Lower leg skin (tissue), 3 donors: ENCODE measurements around the gene LMOD1.

ENCODE experiments used
- POLR2A ChIP-seq, 2 donors: fragments of 450-650 bp; IDR thresholded peaks; one replicate each; pipeline ENCODE4 v1.6.1; 2016 to 2017; ENCODE audit warnings: antibody characterized with exemption in 2 of 2, mild to moderate bottlenecking in 1 of 2, moderate library complexity in 1 of 2
- TF ChIP-seq, protein P1 (sequence below), 3 donors: fragments of 450-650 bp; IDR thresholded peaks; one replicate each; pipeline ENCODE4 v1.5.1; 2016; ENCODE audit warnings: antibody characterized with exemption in 3 of 3, mild to moderate bottlenecking in 3 of 3, moderate library complexity in 2 of 3

DNA sequence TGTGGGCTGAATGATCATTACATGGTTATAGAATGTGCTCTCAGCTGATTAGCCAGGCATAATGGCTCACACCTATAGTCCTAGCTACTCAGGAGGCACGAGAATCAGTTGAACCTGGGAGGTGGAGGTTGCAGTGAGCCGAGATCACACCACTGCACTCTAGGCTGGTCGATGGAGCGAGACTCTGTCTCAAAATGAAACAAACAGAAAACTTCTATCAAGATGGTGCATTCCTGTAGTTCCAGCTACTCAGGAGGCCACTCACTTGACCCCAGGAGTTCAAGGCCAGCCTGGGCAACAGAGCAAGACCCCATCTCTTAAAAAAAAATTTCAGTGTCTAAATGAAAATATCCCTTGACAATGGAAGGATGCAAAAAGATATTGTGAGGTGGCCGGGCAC lies 19.8 kb upstream of the LMOD1 start:
- TF ChIP-seq, protein P1, sequence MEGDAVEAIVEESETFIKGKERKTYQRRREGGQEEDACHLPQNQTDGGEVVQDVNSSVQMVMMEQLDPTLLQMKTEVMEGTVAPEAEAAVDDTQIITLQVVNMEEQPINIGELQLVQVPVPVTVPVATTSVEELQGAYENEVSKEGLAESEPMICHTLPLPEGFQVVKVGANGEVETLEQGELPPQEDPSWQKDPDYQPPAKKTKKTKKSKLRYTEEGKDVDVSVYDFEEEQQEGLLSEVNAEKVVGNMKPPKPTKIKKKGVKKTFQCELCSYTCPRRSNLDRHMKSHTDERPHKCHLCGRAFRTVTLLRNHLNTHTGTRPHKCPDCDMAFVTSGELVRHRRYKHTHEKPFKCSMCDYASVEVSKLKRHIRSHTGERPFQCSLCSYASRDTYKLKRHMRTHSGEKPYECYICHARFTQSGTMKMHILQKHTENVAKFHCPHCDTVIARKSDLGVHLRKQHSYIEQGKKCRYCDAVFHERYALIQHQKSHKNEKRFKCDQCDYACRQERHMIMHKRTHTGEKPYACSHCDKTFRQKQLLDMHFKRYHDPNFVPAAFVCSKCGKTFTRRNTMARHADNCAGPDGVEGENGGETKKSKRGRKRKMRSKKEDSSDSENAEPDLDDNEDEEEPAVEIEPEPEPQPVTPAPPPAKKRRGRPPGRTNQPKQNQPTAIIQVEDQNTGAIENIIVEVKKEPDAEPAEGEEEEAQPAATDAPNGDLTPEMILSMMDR (IDR thresholded peaks at IDR 0.05) = no peak
- TF ChIP-seq POLR2A (IDR thresholded peaks at IDR 0.05) = no peak
